ENCODE data around the gene RFTN1.

The RFTN1 gene

GRCh38 chr3:16402451-16402850 is 111.0 kb downstream of the RFTN1 start:
- no peak for DNase-seq
- no peaks in the 10 kb centered on the region for H3K27me3 Mint-ChIP-seq
- H3K4me1 Mint-ChIP-seq (ENCODE audit: low read depth): peaks cover 45% of the 10 kb centered on the region
- peak overlapping the region; percentile 50 for H3K27ac Mint-ChIP-seq
- no peak overlapping the region for H3K4me3 Mint-ChIP-seq
- peaks cover 88% of the 10 kb centered on the region for H3K36me3 Mint-ChIP-seq (ENCODE audit: low read depth)
- H3K9me3 Mint-ChIP-seq: no peaks in the 10 kb centered on the region

DNA sequence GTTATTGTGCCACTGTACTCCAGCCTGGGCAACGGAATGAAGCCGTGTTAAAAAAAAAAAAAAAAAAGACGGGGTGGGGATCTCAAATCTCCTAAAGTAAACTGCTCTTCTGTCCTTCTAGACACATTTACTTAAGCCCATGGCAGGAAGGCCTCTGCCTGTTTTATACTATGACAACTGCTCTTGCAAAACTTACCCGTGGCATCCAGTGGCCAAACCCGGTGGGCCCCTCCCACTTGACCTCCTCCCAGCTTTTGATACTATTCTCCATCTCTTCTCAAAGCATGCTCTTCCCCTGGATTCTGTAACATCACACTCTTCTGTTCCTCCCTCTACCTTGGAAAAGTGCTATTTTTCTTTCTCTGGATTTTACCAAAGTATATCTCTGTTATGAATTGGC is 112.2 kb downstream of the RFTN1 start:
- Mint-ChIP-seq H3K4me1 (ENCODE audit: low read depth) (peaks cover 42% of the 10 kb centered on the region), H3K4me3 (no peak overlapping the region), H3K27me3 (no peaks in the 10 kb centered on the region), H3K36me3 (ENCODE audit: low read depth) (peaks cover 89% of the 10 kb centered on the region), H3K27ac (peak overlapping the region; percentile 9), H3K9me3 (no peaks in the 10 kb centered on the region)
- no peak for DNase-seq

DNA sequence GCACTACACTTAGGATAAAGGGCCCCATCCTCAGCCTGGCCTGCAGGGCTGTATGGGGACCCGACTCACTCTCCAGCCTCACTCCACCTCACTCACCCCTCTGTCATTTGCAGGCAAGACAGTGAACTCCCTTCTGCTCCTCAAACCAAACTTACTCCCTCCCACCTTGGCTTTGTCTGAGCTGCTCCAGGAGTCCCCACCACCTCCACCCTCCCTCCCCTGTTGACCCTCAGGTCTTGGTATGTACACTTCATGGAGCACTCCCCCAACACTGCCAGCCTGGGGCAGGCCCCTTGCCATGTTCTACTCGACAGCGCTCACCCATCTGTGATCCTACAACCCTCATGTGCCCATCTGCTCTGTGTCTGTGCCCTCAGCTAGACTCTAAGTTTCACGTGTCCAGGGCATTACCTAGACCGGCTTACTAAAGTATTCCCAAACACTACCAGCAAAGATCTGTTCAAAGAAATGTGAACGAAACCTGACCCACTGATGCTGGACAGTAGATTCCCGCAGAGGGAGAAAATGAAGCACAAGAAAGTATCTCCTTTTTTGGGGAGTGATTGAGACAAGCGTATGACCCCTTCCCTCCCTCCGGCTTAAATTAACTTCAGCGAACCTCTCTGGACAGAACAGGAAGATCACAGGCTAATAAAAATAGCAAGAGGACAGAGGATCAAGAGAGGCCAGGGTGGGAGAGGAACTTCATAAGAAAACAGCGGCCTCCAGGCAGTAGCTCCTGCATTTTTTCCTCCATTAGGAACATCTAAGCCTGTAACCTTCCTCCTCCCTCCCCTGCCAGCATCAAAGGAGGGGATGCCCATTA is 113.2 kb downstream of the RFTN1 start:
- Mint-ChIP-seq H3K4me1 (ENCODE audit: low read depth) (peaks cover 43% of the 10 kb centered on the region), H3K9me3 (no peaks in the 10 kb centered on the region), H3K36me3 (ENCODE audit: low read depth) (peaks cover 82% of the 10 kb centered on the region), H3K27me3 (no peaks in the 10 kb centered on the region), H3K4me3 (no peak overlapping the region), H3K27ac (peak overlapping the region; percentile 47)
- no peak for DNase-seq

DNA sequence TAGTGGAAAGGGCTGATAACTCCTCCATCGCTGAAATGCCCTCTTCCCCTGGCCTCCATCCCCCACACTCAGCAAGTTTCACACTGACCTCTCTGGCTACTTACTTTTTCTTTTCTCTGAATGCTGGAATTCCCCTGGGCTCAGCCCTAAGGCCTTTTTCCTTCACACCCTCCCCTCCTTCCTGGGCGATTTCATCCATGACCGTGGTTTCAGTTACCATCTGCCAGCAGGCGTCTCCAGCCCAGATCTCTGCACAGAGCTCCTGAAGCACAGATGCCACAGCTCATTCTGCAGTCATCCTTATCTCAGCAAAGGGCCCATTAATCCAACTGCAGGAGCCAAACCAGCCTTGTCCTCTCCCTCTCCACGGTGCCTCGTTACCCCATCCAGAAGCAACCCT is 114.0 kb downstream of the RFTN1 start:
- Mint-ChIP-seq H3K27ac (peak overlapping the region; percentile 9), H3K27me3 (no peaks in the 10 kb centered on the region), H3K9me3 (no peaks in the 10 kb centered on the region), H3K4me3 (no peak overlapping the region), H3K36me3 (ENCODE audit: low read depth) (peaks cover 80% of the 10 kb centered on the region), H3K4me1 (ENCODE audit: low read depth) (peaks cover 48% of the 10 kb centered on the region)
- DNase-seq: no peak

GRCh38 chr3:16398648-16399047 is 114.9 kb downstream of the RFTN1 start:
- H3K27me3 Mint-ChIP-seq: no peaks in the 10 kb centered on the region
- DNase-seq: no peak
- H3K9me3 Mint-ChIP-seq: no peaks in the 10 kb centered on the region
- H3K27ac Mint-ChIP-seq: peak overlapping the region; percentile 44
- H3K4me1 Mint-ChIP-seq (ENCODE audit: low read depth): peaks cover 51% of the 10 kb centered on the region
- peaks cover 82% of the 10 kb centered on the region for H3K36me3 Mint-ChIP-seq (ENCODE audit: low read depth)
- H3K4me3 Mint-ChIP-seq: no peak overlapping the region

GRCh38 chr3:16396202-16396601 is 117.3 kb downstream of the RFTN1 start:
- Mint-ChIP-seq H3K27me3 (no peaks in the 10 kb centered on the region), H3K27ac (no peak overlapping the region), H3K4me1 (ENCODE audit: low read depth) (peaks cover 43% of the 10 kb centered on the region), H3K36me3 (ENCODE audit: low read depth) (peaks cover 82% of the 10 kb centered on the region), H3K9me3 (no peaks in the 10 kb centered on the region), H3K4me3 (no peak overlapping the region)
- no peak for DNase-seq

DNA sequence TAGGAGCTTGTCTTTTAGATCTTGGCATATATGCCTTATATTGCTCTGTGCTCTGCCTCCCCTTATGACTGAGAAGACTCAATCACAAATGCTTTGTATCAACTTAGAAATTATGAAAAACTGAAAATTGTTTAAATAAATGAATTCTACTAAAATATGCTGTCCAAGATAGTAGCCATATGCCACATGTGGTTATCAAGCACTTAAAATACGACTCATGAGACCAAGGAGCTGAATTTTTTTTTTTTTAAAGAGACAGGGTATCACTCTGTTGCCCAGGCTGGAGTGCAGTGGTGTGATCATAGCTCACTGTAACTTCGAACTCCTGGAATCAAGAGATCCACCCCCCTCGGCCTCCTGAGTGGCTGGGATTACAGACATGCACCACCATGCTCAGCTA is 118.3 kb downstream of the RFTN1 start:
- H3K4me3 Mint-ChIP-seq: no peak overlapping the region
- H3K27ac Mint-ChIP-seq: no peak overlapping the region

DNA sequence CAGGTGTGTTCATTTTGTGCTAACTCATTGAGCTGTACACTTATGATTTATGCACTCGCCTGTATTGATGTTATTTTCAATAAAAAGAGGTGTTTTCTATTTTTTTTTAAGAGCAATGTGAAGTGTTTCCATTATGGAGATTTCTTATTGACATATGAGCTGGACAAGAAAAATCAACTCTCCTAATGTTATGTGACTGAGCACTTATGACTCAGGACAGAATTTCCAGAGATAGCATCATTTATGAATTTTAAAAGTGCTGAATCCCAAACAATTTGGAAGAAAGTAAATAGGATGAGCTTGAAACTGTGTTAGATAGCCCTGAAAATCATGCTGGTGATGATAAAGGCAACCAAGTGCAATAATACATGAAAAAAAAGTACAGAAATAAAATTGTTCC is 118.9 kb downstream of the RFTN1 start:
- peaks cover 41% of the 10 kb centered on the region for H3K4me1 Mint-ChIP-seq (ENCODE audit: low read depth)
- no peak for DNase-seq
- H3K9me3 Mint-ChIP-seq: no peaks in the 10 kb centered on the region
- peak overlapping the region; percentile 14 for H3K27ac Mint-ChIP-seq
- H3K4me3 Mint-ChIP-seq: no peak overlapping the region
- H3K36me3 Mint-ChIP-seq (ENCODE audit: low read depth): peaks cover 80% of the 10 kb centered on the region
- H3K27me3 Mint-ChIP-seq: no peaks in the 10 kb centered on the region

More for the DNA sequence above, 118.3 kb downstream of the RFTN1 start:
- H3K4me1 Mint-ChIP-seq (ENCODE audit: low read depth): peaks cover 42% of the 10 kb centered on the region
- H3K27me3 Mint-ChIP-seq: no peaks in the 10 kb centered on the region
- peaks cover 80% of the 10 kb centered on the region for H3K36me3 Mint-ChIP-seq (ENCODE audit: low read depth)
- no peaks in the 10 kb centered on the region for H3K9me3 Mint-ChIP-seq
- no peak for DNase-seq

DNA sequence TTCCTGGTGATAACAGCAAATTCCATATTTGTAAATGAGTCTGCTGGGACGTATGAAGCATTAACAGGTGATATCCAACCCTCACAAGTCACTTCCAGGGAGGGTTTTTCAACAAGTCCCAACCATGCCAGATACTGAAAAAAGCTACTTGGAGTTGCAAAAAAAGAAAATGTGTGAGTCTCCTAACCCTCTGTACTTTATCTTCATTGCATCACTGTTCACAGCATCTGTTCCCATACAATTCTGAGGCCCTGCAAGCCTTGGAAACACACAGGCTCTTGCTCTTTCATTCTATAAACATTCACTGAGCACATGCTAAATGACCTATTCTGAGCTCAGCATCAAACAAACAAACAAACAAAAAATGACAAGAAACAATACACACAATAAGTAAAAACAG is 120.8 kb downstream of the RFTN1 start:
- H3K27ac Mint-ChIP-seq: no peak overlapping the region
- DNase-seq: no peak
- H3K36me3 Mint-ChIP-seq (ENCODE audit: low read depth): peaks cover 77% of the 10 kb centered on the region
- H3K4me3 Mint-ChIP-seq: no peak overlapping the region
- H3K27me3 Mint-ChIP-seq: no peaks in the 10 kb centered on the region
- peaks cover 54% of the 10 kb centered on the region for H3K4me1 Mint-ChIP-seq (ENCODE audit: low read depth)
- H3K9me3 Mint-ChIP-seq: no peaks in the 10 kb centered on the region

DNA sequence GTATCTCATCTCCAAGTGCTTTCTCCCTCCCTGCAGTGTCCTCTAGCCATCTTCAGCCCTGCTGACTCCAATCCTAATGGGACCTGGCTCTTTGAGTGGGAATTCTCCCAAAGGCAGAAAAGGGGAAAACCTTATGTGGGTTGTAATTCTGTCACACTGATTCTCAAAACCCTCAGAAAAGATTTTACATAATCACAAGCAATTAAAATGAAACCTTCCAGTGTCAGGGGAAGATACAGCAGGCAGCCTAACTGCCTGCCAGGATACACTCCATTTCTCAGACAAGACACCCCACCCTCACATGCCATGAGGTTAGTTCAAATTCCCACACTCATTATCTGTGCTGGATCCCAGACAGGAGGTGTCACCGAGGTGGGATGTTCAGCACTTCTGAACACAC is 121.4 kb downstream of the RFTN1 start:
- no peak for DNase-seq
- no peak overlapping the region for H3K4me3 Mint-ChIP-seq
- no peak overlapping the region for H3K27ac Mint-ChIP-seq
- H3K4me1 Mint-ChIP-seq (ENCODE audit: low read depth): peaks cover 57% of the 10 kb centered on the region
- no peaks in the 10 kb centered on the region for H3K9me3 Mint-ChIP-seq
- H3K27me3 Mint-ChIP-seq: no peaks in the 10 kb centered on the region
- peaks cover 75% of the 10 kb centered on the region for H3K36me3 Mint-ChIP-seq (ENCODE audit: low read depth)

- Mint-ChIP-seq H3K27me3 (no peaks in the 10 kb centered on the region), H3K27ac (no peak overlapping the region), H3K4me3 (no peak overlapping the region), H3K36me3 (ENCODE audit: low read depth) (peaks cover 76% of the 10 kb centered on the region), H3K9me3 (no peaks in the 10 kb centered on the region), H3K4me1 (ENCODE audit: low read depth) (peaks cover 57% of the 10 kb centered on the region)
- no peak for DNase-seq
Observed at GRCh38 chr3:16390581-16390980, 122.9 kb downstream of the RFTN1 start.

GRCh38 chr3:16388850-16389441 is 124.6 kb downstream of the RFTN1 start:
- Mint-ChIP-seq H3K36me3 (ENCODE audit: low read depth) (peaks cover 81% of the 10 kb centered on the region), H3K9me3 (no peaks in the 10 kb centered on the region), H3K4me1 (ENCODE audit: low read depth) (peaks cover 58% of the 10 kb centered on the region), H3K27ac (no peak overlapping the region), H3K4me3 (no peak overlapping the region), H3K27me3 (no peaks in the 10 kb centered on the region)
- DNase-seq: no peak

GRCh38 chr3:16386561-16386960 is 126.9 kb downstream of the RFTN1 start:
- no peak for DNase-seq
- Mint-ChIP-seq H3K36me3 (ENCODE audit: low read depth) (peaks cover 85% of the 10 kb centered on the region), H3K4me1 (ENCODE audit: low read depth) (peaks cover 70% of the 10 kb centered on the region), H3K27me3 (no peaks in the 10 kb centered on the region), H3K9me3 (no peaks in the 10 kb centered on the region), H3K27ac (peak overlapping the region; percentile 58), H3K4me3 (no peak overlapping the region)

DNA sequence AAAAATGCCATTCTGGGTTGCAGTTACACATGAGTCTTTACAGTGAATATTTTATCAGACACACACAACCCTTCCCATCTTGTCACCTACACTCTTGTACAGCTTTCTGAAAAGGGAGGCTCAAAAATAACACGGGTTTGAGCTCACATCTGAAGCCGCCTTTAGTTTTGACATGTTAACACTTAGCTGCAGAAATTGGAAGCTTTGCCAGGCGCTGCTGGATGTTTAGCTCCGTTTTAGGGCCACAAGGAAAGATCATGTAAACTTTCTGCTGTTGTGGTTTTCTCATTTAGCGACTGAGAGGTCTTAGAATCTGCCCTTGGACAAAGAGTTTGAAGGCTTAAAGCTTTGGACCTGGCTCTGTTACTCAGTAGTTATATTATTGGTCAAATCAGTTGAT is 128.3 kb downstream of the RFTN1 start:
- Mint-ChIP-seq H3K36me3 (ENCODE audit: low read depth) (peaks cover 88% of the 10 kb centered on the region), H3K4me3 (no peak overlapping the region), H3K4me1 (ENCODE audit: low read depth) (peaks cover 77% of the 10 kb centered on the region), H3K27me3 (no peaks in the 10 kb centered on the region), H3K9me3 (no peaks in the 10 kb centered on the region), H3K27ac (no peak overlapping the region)
- DNase-seq: no peak

DNA sequence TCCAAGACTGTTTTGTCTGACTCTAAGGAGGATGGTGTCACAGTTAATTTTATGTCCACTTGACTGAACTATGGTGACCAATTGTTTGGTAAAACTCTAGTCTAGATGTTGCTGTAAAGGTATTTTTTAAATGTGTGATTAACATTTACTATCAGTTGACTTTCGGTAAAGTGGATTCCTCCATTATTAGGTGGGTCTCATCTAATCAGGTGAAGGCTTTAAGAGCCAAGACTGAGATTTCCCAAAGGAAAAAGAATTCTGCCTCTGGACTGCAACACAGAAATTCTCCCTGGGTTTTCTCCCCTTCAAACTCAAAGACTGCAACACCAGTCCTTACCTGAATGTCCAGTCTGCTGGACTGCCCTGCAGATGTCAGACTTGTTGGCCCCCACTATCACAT is 129.6 kb downstream of the RFTN1 start:
- DNase-seq: no peak
- Mint-ChIP-seq H3K9me3 (peaks cover 5% of the 10 kb centered on the region), H3K36me3 (ENCODE audit: low read depth) (peaks cover 89% of the 10 kb centered on the region), H3K27ac (no peak overlapping the region), H3K27me3 (no peaks in the 10 kb centered on the region), H3K4me3 (no peak overlapping the region), H3K4me1 (ENCODE audit: low read depth) (peaks cover 78% of the 10 kb centered on the region)

All from activated T-cell treated with anti-CD3 and anti-CD28 coated beads, Interleukin-2, amount 50 U/mL, for 24 hours (primary cell).